Measurements from ENCODE around the gene LATS2.

LATS2 gene

DNA sequence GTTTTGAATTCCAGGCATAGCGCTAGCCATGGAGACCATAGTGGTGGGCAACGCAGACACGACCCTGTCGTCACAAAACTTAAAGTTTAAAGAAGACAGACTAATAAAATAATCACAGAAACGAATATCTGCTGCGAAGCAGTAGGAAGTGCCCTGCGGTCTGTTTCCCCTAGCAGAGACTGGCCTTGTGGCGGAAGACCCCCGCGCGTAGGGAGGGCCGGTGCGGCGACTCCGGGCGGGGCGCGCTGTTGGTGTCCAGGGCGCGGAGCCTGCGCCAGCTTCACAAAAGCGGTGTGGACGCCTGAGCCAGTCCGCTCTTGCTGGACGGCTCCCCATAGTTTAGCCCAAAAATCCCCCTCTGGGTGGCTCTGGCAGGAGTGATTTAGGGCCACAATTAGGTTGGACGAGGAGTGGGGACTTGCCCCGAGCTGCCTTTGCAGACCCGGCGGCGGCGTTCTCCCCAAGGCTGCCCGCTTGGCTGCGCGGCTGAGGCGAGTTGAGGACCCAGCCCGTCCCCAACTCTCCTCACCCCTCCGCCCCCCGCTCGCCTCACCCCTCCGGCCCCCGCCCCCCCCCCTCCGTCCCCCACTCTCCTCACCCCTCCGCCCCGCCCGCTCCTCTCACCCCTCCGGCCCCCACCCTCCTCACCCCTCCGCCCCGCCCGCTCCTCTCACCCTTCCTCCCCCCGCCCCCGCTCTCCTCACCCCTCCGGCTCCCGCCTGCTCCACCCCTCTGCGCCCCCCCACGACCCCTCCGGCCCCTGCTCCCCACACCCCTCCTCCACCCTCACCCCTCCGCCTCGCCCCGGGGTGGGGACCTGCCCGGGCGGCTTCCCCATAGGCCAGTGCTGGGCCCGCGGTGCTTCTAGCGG is 14.2 kb upstream of the LATS2 start:
- TF ChIP-seq, protein P1, sequence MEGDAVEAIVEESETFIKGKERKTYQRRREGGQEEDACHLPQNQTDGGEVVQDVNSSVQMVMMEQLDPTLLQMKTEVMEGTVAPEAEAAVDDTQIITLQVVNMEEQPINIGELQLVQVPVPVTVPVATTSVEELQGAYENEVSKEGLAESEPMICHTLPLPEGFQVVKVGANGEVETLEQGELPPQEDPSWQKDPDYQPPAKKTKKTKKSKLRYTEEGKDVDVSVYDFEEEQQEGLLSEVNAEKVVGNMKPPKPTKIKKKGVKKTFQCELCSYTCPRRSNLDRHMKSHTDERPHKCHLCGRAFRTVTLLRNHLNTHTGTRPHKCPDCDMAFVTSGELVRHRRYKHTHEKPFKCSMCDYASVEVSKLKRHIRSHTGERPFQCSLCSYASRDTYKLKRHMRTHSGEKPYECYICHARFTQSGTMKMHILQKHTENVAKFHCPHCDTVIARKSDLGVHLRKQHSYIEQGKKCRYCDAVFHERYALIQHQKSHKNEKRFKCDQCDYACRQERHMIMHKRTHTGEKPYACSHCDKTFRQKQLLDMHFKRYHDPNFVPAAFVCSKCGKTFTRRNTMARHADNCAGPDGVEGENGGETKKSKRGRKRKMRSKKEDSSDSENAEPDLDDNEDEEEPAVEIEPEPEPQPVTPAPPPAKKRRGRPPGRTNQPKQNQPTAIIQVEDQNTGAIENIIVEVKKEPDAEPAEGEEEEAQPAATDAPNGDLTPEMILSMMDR (IDR thresholded peaks at IDR 0.05; ENCODE audit: control insufficient read depth, extremely low read depth, insufficient read depth) = no peak
- no peak for DNase-seq (ENCODE audit: low read depth)
- H3K4me3 ChIP-seq (ENCODE audit: low read depth, low read length) = no peak overlapping the region

DNA sequence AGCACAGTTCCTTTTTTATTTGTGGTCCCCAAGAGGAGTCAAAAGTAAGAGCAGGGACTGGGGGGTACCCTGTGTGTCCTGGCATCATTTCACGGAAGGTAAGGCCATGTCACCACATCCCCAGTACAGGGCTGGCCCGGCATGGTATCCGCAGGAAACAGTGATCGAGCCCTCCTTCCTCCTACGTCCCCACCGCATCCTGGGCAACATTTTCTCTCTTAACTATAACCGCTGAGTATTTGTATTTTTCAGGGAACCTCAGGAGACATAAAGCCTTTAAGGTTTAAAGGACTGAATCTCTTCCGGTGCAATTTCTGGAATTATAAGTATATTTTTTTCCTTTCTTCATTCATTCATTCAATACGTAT is 13.6 kb upstream of the LATS2 start:
- TF ChIP-seq, protein P1 (IDR thresholded peaks at IDR 0.05; ENCODE audit: control insufficient read depth, extremely low read depth, insufficient read depth) = no peak
- no peak for DNase-seq (ENCODE audit: low read depth)
- H3K4me3 ChIP-seq (ENCODE audit: low read depth, low read length) = no peak overlapping the region

DNA sequence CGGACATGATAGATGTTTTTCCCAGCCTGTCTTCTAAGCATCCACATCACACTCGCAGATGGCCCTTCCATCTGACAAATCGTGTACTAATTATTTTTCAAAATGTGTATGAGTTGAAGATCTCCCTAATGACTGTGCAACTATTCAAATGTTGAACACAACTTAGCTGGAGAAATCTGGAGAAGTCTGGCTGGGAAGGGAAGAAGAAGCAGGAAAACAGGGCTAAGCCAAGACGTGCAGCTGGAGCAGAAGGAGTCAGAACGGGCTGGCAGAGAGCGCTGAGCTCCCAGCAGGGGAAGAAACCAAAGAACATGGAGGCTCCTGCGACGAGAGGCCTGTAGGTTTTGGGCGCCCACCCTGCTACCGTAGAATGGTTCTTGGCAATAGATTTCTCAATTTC is 13.2 kb upstream of the LATS2 start:
- DNase-seq (ENCODE audit: low read depth) = no peak

DNA sequence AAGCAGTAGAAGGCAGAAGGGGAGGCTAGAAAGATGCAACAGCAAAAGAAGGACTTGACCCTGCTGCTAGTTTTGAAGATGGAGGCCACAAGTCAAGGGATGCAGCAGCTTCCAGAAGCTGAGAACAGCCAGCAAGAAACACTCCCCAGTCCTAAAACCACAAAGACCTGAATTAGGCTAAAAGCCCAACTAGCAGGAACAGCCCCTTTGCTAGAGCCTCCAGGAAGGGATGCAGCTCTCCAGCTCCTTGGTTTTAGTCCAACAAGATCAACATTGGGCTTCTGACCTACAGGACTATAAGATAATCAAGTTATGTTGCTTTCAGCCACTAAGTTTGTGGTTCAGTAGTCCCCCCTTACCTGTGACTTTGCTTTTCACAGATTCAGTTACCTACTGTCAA is 10.5 kb upstream of the LATS2 start:
- H3K4me3 ChIP-seq (ENCODE audit: low read depth, low read length) = no peak overlapping the region
- no peak for DNase-seq (ENCODE audit: low read depth)
- TF ChIP-seq, protein P1 (IDR thresholded peaks at IDR 0.05; ENCODE audit: control insufficient read depth, extremely low read depth, insufficient read depth) = no peak

More for the DNA sequence above, 13.2 kb upstream of the LATS2 start:
- no peak overlapping the region for H3K4me3 ChIP-seq (ENCODE audit: low read depth, low read length)
- TF ChIP-seq, protein P1 (IDR thresholded peaks at IDR 0.05; ENCODE audit: control insufficient read depth, extremely low read depth, insufficient read depth) = no peak

DNA sequence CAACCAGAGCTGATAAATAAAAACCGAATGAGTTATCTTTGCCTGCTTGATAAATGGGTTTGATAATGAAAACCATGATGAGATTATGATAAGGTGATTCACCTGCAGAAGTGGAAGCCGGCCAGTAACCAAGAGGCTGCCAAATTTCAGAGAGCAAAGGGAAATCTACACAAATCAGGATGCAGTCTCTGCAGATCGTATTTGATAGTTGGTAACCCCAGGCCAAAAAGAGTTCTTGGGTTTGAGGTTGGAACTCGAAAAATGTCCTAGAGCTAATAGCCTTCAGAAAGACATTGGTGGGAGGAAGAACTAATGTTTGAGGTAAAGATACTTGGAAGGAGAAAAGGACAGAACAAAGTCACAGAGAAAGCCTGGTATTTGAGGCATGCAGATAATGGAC is 9.6 kb upstream of the LATS2 start:
- TF ChIP-seq, protein P1 (IDR thresholded peaks at IDR 0.05; ENCODE audit: control insufficient read depth, extremely low read depth, insufficient read depth) = no peak
- no peak overlapping the region for H3K4me3 ChIP-seq (ENCODE audit: low read depth, low read length)

DNA sequence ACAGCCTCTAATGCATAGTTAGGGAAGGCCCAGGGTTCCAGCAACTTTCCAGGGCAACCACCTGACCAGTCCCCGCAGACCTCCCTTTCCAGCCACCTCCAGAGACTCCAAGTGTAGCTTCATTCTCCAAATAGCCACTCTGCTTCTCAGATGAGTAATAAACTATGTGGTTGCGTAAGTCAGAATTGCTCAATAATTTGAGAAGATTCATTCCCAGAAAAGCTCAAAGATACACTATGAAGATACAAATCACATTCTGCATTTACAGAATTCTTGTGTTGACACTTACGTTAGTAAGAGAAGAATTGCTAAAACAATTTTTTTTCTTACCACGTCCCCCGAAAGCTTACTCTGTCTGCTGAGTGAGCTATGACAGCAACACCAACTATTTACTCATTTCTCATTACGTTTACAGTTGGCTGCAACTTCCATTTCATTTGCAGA is 8.2 kb upstream of the LATS2 start:
- DNase-seq (ENCODE audit: low read depth) = no peak
- H3K4me3 ChIP-seq (ENCODE audit: low read depth, low read length) = no peak overlapping the region
- TF ChIP-seq, protein P1 (IDR thresholded peaks at IDR 0.05; ENCODE audit: control insufficient read depth, extremely low read depth, insufficient read depth) = no peak

More for the DNA sequence above, 9.6 kb upstream of the LATS2 start:
- DNase-seq (ENCODE audit: low read depth) = peak; percentile 23

DNA sequence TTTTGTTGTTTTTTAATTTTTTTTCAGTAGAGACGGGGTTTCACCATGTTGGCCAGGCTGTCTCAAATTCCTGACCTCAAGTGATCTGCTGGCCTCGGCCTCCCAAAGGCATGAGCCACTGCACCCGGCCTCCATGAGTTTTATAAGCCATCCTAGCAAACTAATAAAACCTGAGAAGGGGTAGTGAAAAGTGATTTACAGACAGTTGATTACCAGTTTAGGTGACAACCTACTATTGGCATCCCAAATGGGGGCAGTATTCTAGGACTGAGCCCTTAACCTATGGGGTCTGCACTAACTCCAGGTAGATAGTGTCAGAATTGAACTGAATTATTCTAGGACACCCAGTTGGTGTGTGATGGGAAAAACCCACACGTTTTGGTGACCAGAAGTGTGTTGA is 6.5 kb upstream of the LATS2 start:
- TF ChIP-seq, protein P1 (IDR thresholded peaks at IDR 0.05; ENCODE audit: control insufficient read depth, extremely low read depth, insufficient read depth) = no peak
- no peak overlapping the region for H3K4me3 ChIP-seq (ENCODE audit: low read depth, low read length)
- DNase-seq (ENCODE audit: low read depth) = no peak

Data from LNCaP clone FGC (cell line).